Activated CD8-positive, alpha-beta memory T cell treated with anti-CD3 and anti-CD28 coated beads, Interleukin-2, amount 50 U/mL, for 24 hours (primary cell): ENCODE results near the gene PKP2.

Experiments
- DNase-seq: peaks from one replicate; pipeline ENCODE4 v3.0.0-alpha.2; 2020; ENCODE audit errors: extremely low read depth

Gene PKP2

GRCh38 chr12:32755654-32756475 lies 140.7 kb downstream of the PKP2 start, which contains the start of gene YARS2:
Gene YARS2, minus strand, starts transcription at chr12:32755897. Its CDS starts 23 bp downstream, at chr12:32755874.
- DNase-seq: peak; percentile 83

GRCh38 chr12:32755051-32755653 lies 141.4 kb downstream of the PKP2 start:
- peak; percentile 32 for DNase-seq

- no peak for DNase-seq
These were observed 142.5 kb downstream of the PKP2 start for GRCh38 chr12:32754111-32754510.

GRCh38 chr12:32753605-32754004 lies 143.0 kb downstream of the PKP2 start:
- DNase-seq: no peak

GRCh38 chr12:32743264-32743663 lies 153.3 kb downstream of the PKP2 start:
- DNase-seq: no peak

GRCh38 chr12:32742133-32742532 lies 154.4 kb downstream of the PKP2 start:
- DNase-seq: no peak
